Muscle of leg (tissue), 11 donors: ENCODE measurements around the gene SPATA6. TPM values are rescaled to one million over a fixed set of nuclear protein-coding genes. Genes with fewer than 3 reads are reported as not detected.

ENCODE experiments used
- DNase-seq: peaks from one replicate; pipeline ENCODE4 v3.0.0; 2013
- H3K27ac ChIP-seq: one replicate; pipeline ENCODE4 v1.5.1; 2013; ENCODE audit warnings: mild to moderate bottlenecking, low read length, control low read depth
- H3K27me3 ChIP-seq: one replicate; pipeline ENCODE4 v1.6.1; 2013; ENCODE audit warnings: low read length; ENCODE audit not compliant: control insufficient read depth, insufficient read depth
- H3K36me3 ChIP-seq: one replicate; pipeline ENCODE4 v1.6.1; 2013; ENCODE audit warnings: low read length; ENCODE audit not compliant: control insufficient read depth, insufficient read depth
- H3K4me1 ChIP-seq: one replicate; pipeline ENCODE4 v1.6.1; 2013; ENCODE audit warnings: low read length; ENCODE audit not compliant: control insufficient read depth, insufficient read depth
- H3K4me3 ChIP-seq: one replicate; pipeline ENCODE4 v1.5.1; 2013; ENCODE audit warnings: low read length, control low read depth
- H3K9me3 ChIP-seq: replicated peaks from 2 replicates; pipeline ENCODE4 v1.6.1; 2013; ENCODE audit warnings: low read depth, low read length; ENCODE audit not compliant: control insufficient read depth
- WGBS: methylation state at CpG from one replicate; pipeline ENCODE4 v1.1.5; 2013; ENCODE audit warnings: missing lambda C conversion rate; ENCODE audit not compliant: insufficient coverage; 5-methylcytosine and 5-hydroxymethylcytosine counted together
- polyA plus RNA-seq, 8 donors: library from polyadenylated mRNA; unstranded; fragments of 120-200 nt; gene quantifications; one replicate each; pipeline versions ENCODE4 v1.2.1 to v1.2.3, GENCODE V29; 2013; ENCODE audit warnings: inconsistent platforms in 1 of 8, low replicate concordance in 1 of 8; ENCODE audit not compliant: insufficient read length in 8 of 8, insufficient read depth in 1 of 8
- total RNA-seq: library from RNA; stranded (reverse); fragments of 120-200 nt; gene quantifications from one replicate; pipeline ENCODE4 v1.2.4, GENCODE V29; 2013

The SPATA6 gene
- total and polyA plus RNA-seq, 9 donors, result 8.9 to 20.6 (median 11.8) TPM

GRCh38 chr1:48266576-48266975 lies 205.4 kb downstream of the SPATA6 start:
- no peak overlapping the region for H3K4me3 ChIP-seq
- H3K4me1 ChIP-seq, result no peaks in the 10 kb centered on the region
- no peaks in the 10 kb centered on the region for H3K36me3 ChIP-seq
- DNase-seq, result peak; percentile 55
- H3K27ac ChIP-seq, result no peak overlapping the region
- no CpG with 5 or more reads among the region's 2 CpGs for WGBS
- peaks cover 2% of the 10 kb centered on the region for H3K9me3 ChIP-seq
- H3K27me3 ChIP-seq, result no peaks in the 10 kb centered on the region

- Histone ChIP-seq H3K36me3 (no peaks in the 10 kb centered on the region), H3K4me1 (no peaks in the 10 kb centered on the region), H3K4me3 (no peak overlapping the region), H3K27me3 (no peaks in the 10 kb centered on the region), H3K27ac (no peak overlapping the region), H3K9me3 (peaks cover 2% of the 10 kb centered on the region)
- no CpG with 5 or more reads among the region's 1 CpG for WGBS
- peak; percentile 28 for DNase-seq
Observed at GRCh38 chr1:48263041-48263440, 209.0 kb downstream of the SPATA6 start.

- H3K27ac ChIP-seq, result no peak overlapping the region
- H3K4me1 ChIP-seq, result no peaks in the 10 kb centered on the region
- H3K4me3 ChIP-seq, result no peak overlapping the region
- no peaks in the 10 kb centered on the region for H3K27me3 ChIP-seq
- no peaks in the 10 kb centered on the region for H3K36me3 ChIP-seq
- no peaks in the 10 kb centered on the region for H3K9me3 ChIP-seq
- peak; percentile 13 for DNase-seq
Observed at GRCh38 chr1:48261881-48262400, 210.1 kb downstream of the SPATA6 start.

- H3K9me3 ChIP-seq, result no peaks in the 10 kb centered on the region
- no peak overlapping the region for H3K4me3 ChIP-seq
- DNase-seq, result no peak
- no peaks in the 10 kb centered on the region for H3K27me3 ChIP-seq
- H3K4me1 ChIP-seq, result no peaks in the 10 kb centered on the region
- 86% methylated on average over 1 of the region's 1 CpG for WGBS
- H3K36me3 ChIP-seq, result no peaks in the 10 kb centered on the region
- H3K27ac ChIP-seq, result no peak overlapping the region
Observed at GRCh38 chr1:48258106-48258505, 213.9 kb downstream of the SPATA6 start.

GRCh38 chr1:48254254-48254653 lies 217.8 kb downstream of the SPATA6 start:
- WGBS, result no CpG with 5 or more reads among the region's 1 CpG

GRCh38 chr1:48251821-48252220 lies 220.2 kb downstream of the SPATA6 start:
- no peaks in the 10 kb centered on the region for H3K27me3 ChIP-seq
- H3K4me3 ChIP-seq, result no peak overlapping the region
- no peaks in the 10 kb centered on the region for H3K36me3 ChIP-seq
- H3K4me1 ChIP-seq, result no peaks in the 10 kb centered on the region
- WGBS, result 29% methylated on average over 1 of the region's 3 CpGs
- H3K9me3 ChIP-seq, result no peaks in the 10 kb centered on the region
- DNase-seq, result no peak
- H3K27ac ChIP-seq, result no peak overlapping the region

More at GRCh38 chr1:48254254-48254653, 217.8 kb downstream of the SPATA6 start:
- H3K9me3 ChIP-seq, result no peaks in the 10 kb centered on the region
- H3K36me3 ChIP-seq, result no peaks in the 10 kb centered on the region
- no peaks in the 10 kb centered on the region for H3K27me3 ChIP-seq
- no peaks in the 10 kb centered on the region for H3K4me1 ChIP-seq
- no peak overlapping the region for H3K27ac ChIP-seq
- H3K4me3 ChIP-seq, result no peak overlapping the region
- DNase-seq, result no peak

GRCh38 chr1:48251323-48251722 lies 220.7 kb downstream of the SPATA6 start:
- no peak overlapping the region for H3K4me3 ChIP-seq
- no peak overlapping the region for H3K27ac ChIP-seq
- no peak for DNase-seq
- no peaks in the 10 kb centered on the region for H3K36me3 ChIP-seq
- no peaks in the 10 kb centered on the region for H3K27me3 ChIP-seq
- no peaks in the 10 kb centered on the region for H3K4me1 ChIP-seq
- no peaks in the 10 kb centered on the region for H3K9me3 ChIP-seq
- 67% methylated on average over 1 of the region's 2 CpGs for WGBS

GRCh38 chr1:48250572-48250971 lies 221.4 kb downstream of the SPATA6 start:
- WGBS, result 14% methylated on average over 1 of the region's 3 CpGs

GRCh38 chr1:48249868-48250267 lies 222.1 kb downstream of the SPATA6 start:
- 95% methylated on average over 2 of the region's 3 CpGs for WGBS
- Histone ChIP-seq H3K27ac (no peak overlapping the region), H3K36me3 (no peaks in the 10 kb centered on the region), H3K4me1 (no peaks in the 10 kb centered on the region), H3K4me3 (no peak overlapping the region), H3K9me3 (no peaks in the 10 kb centered on the region), H3K27me3 (no peaks in the 10 kb centered on the region)
- no peak for DNase-seq

More at GRCh38 chr1:48250572-48250971, 221.4 kb downstream of the SPATA6 start:
- H3K36me3 ChIP-seq, result no peaks in the 10 kb centered on the region
- no peak overlapping the region for H3K27ac ChIP-seq
- no peak overlapping the region for H3K4me3 ChIP-seq
- no peaks in the 10 kb centered on the region for H3K4me1 ChIP-seq
- DNase-seq, result no peak
- no peaks in the 10 kb centered on the region for H3K27me3 ChIP-seq
- no peaks in the 10 kb centered on the region for H3K9me3 ChIP-seq

GRCh38 chr1:48248356-48248755 lies 223.6 kb downstream of the SPATA6 start:
- DNase-seq, result no peak
- H3K27ac ChIP-seq, result no peak overlapping the region
- no peak overlapping the region for H3K4me3 ChIP-seq
- no peaks in the 10 kb centered on the region for H3K9me3 ChIP-seq
- no peaks in the 10 kb centered on the region for H3K27me3 ChIP-seq
- no peaks in the 10 kb centered on the region for H3K36me3 ChIP-seq
- WGBS, result 83% methylated on average over 4 of the region's 4 CpGs
- no peaks in the 10 kb centered on the region for H3K4me1 ChIP-seq

- H3K36me3 ChIP-seq, result no peaks in the 10 kb centered on the region
- H3K4me1 ChIP-seq, result no peaks in the 10 kb centered on the region
- H3K27ac ChIP-seq, result no peak overlapping the region
- no peak overlapping the region for H3K4me3 ChIP-seq
- H3K27me3 ChIP-seq, result no peaks in the 10 kb centered on the region
- DNase-seq, result peak; percentile 25
- 83% methylated on average over 1 of the region's 1 CpG for WGBS
- H3K9me3 ChIP-seq, result no peaks in the 10 kb centered on the region
Observed at GRCh38 chr1:48246727-48247126, 225.3 kb downstream of the SPATA6 start.
